ENCODE data around the gene FOXP4. TPM values are rescaled to one million over a fixed set of nuclear protein-coding genes. Genes with fewer than 3 reads are reported as not detected.

FOXP4 gene
- total and polyA plus RNA-seq, 10 donors, result 3.0 to 12.1 (median 6.5) TPM

GRCh38 chr6:41622206-41622988 is 76.2 kb downstream of the FOXP4 start:
- intact Hi-C loops (cut with DNase I; ENCODE audit: low total_unique reads), result no loop called here
- TF ChIP-seq POLR2AphosphoS5 (IDR thresholded peaks at IDR 0.05) (no peak), CTCF (IDR thresholded peaks at IDR 0.05 in 8 of 11, conservative IDR thresholded peaks at IDR 0.05 in 3 of 11) (no peak), POLR2A (IDR thresholded peaks at IDR 0.05) (no peak)
- WGBS, 5 donors, result 57 to 79% (median 70%) methylated on average over 3 of the region's 3 CpGs
- H3K27me3 ChIP-seq (replicated peaks in 1 of 7), result peaks cover 0 to 24% (median 0%) of the 10 kb centered on the region in 7 donors
- H3K4me1 ChIP-seq, result peaks cover 0 to 6% (median 0%) of the 10 kb centered on the region in 6 donors
- H3K36me3 ChIP-seq, result no peaks in the 10 kb centered on the region
- DNase-seq, result no peak
- no peak overlapping the region for H3K27ac ChIP-seq
- peaks cover 0 to 22% (median 16%) of the 10 kb centered on the region in 8 donors for H3K9me3 ChIP-seq
- no peak overlapping the region for H3K4me3 ChIP-seq

GRCh38 chr6:41623330-41623729 is 77.1 kb downstream of the FOXP4 start:
- no peak overlapping the region for H3K27ac ChIP-seq
- intact Hi-C loops (cut with DNase I; ENCODE audit: low total_unique reads), result no loop called here
- H3K4me1 ChIP-seq, result peaks cover 0 to 6% (median 0%) of the 10 kb centered on the region in 6 donors
- H3K27me3 ChIP-seq (replicated peaks in 1 of 7), result peaks cover 0 to 24% (median 0%) of the 10 kb centered on the region in 7 donors
- TF ChIP-seq CTCF (IDR thresholded peaks at IDR 0.05 in 8 of 11, conservative IDR thresholded peaks at IDR 0.05 in 3 of 11), result no peak
- TF ChIP-seq POLR2AphosphoS5 (IDR thresholded peaks at IDR 0.05), result no peak
- TF ChIP-seq POLR2A (IDR thresholded peaks at IDR 0.05), result no peak
- WGBS, 5 donors, result 90 to 93% (median 92%) methylated on average over 6 of the region's 6 CpGs
- H3K4me3 ChIP-seq, result no peak overlapping the region
- DNase-seq, result no peak
- H3K9me3 ChIP-seq, result peaks cover 0 to 22% (median 16%) of the 10 kb centered on the region in 8 donors
- no peaks in the 10 kb centered on the region for H3K36me3 ChIP-seq

- Histone ChIP-seq H3K36me3 (no peaks in the 10 kb centered on the region), H3K27me3 (replicated peaks in 1 of 7) (peaks cover 0 to 38% (median 0%) of the 10 kb centered on the region in 7 donors), H3K4me3 (no peak overlapping the region), H3K27ac (no peak overlapping the region), H3K9me3 (peaks cover 0 to 22% (median 16%) of the 10 kb centered on the region in 8 donors), H3K4me1 (peaks cover 0 to 6% (median 0%) of the 10 kb centered on the region in 6 donors)
- intact Hi-C loops (cut with DNase I; ENCODE audit: low total_unique reads), result no loop called here
- 79 to 82% (median 79%) methylated on average over 18 of the region's 18 CpGs for WGBS, 5 donors
- no peak for TF ChIP-seq POLR2AphosphoS5 (IDR thresholded peaks at IDR 0.05)
- no peak for TF ChIP-seq CTCF (IDR thresholded peaks at IDR 0.05 in 8 of 11, conservative IDR thresholded peaks at IDR 0.05 in 3 of 11)
- no peak for TF ChIP-seq POLR2A (IDR thresholded peaks at IDR 0.05)
- no peak for DNase-seq
Observed at GRCh38 chr6:41624621-41625380, 78.6 kb downstream of the FOXP4 start.

GRCh38 chr6:41625442-41625841 is 79.3 kb downstream of the FOXP4 start:
- no peak for DNase-seq
- WGBS, 5 donors, result 39 to 58% (median 51%) methylated on average over 6 of the region's 6 CpGs
- Histone ChIP-seq H3K4me1 (peaks cover 0 to 6% (median 0%) of the 10 kb centered on the region in 6 donors), H3K4me3 (no peak overlapping the region), H3K27ac (no peak overlapping the region), H3K27me3 (replicated peaks in 1 of 7) (peaks cover 0 to 42% (median 0%) of the 10 kb centered on the region in 7 donors), H3K9me3 (peaks cover 0 to 20% (median 15%) of the 10 kb centered on the region in 8 donors), H3K36me3 (no peaks in the 10 kb centered on the region)
- intact Hi-C loops (cut with DNase I; ENCODE audit: low total_unique reads), result no loop called here
- no peak for TF ChIP-seq POLR2A (IDR thresholded peaks at IDR 0.05)
- TF ChIP-seq CTCF (IDR thresholded peaks at IDR 0.05 in 8 of 11, conservative IDR thresholded peaks at IDR 0.05 in 3 of 11), result no peak
- TF ChIP-seq POLR2AphosphoS5 (IDR thresholded peaks at IDR 0.05), result no peak

Data from spleen (tissue), 11 donors.